H1 (cell line): Measurements from ENCODE around the gene STARD3. TPM values are rescaled to one million over a fixed set of nuclear protein-coding genes. Genes with fewer than 3 reads are reported as not detected.

Experiments
- CTCF ChIA-PET: fragments of 300-600 bp; sonication (Branson Sonifier 250); formaldehyde crosslinking; loops from one replicate; lab custom pipeline; 2021; ENCODE audit not compliant: partially characterized antibody; lab: Charles Lee
- POLR2A ChIA-PET: fragments of 300-600 bp; sonication (Branson Sonifier 250); formaldehyde crosslinking; loops from one replicate; lab custom pipeline; 2021; ENCODE audit warnings: inconsistent platforms; ENCODE audit not compliant: partially characterized antibody; lab: Charles Lee
- DNase-seq, 2 experiments: peaks; one replicate each; pipeline versions ENCODE4 v3.0.0 to v3.0.0-alpha.2; 2010 to 2022; ENCODE audit warnings: low spot score in 2 of 2, low read depth in 1 of 2, mixed read lengths in 1 of 2
- FAIRE-seq: peaks from 2 replicates; lab custom pipeline; 2011; peaks lifted over from hg19 to GRCh38; lab: Jason Lieb, UNC
- H2AFZ ChIP-seq: 2 replicates; pipeline ENCODE4 v1.8.1; 2012; ENCODE audit warnings: low read length, inconsistent platforms
- H2AK5ac ChIP-seq: 2 replicates; pipeline ENCODE4 v1.6.1; 2013; ENCODE audit warnings: low read depth, low read length
- H2BK120ac ChIP-seq: replicated peaks from 2 replicates; pipeline ENCODE3; 2013; ENCODE audit warnings: low read depth, low read length, inconsistent platforms
- H2BK12ac ChIP-seq: 2 replicates; pipeline ENCODE4 v1.6.1; 2013; ENCODE audit warnings: low read depth, low read length
- H2BK15ac ChIP-seq: 2 replicates; pipeline ENCODE4 v1.6.1; 2013; ENCODE audit warnings: low read length
- H2BK20ac ChIP-seq: 2 replicates; pipeline ENCODE4 v1.6.1; 2013; ENCODE audit warnings: low read length
- H2BK5ac ChIP-seq: 2 replicates; pipeline ENCODE4 v1.6.1; 2013; ENCODE audit warnings: low read depth, low read length
- H3K14ac ChIP-seq: 2 replicates; pipeline ENCODE4 v1.6.1; 2013; ENCODE audit warnings: inconsistent platforms; ENCODE audit not compliant: insufficient read length
- H3K18ac ChIP-seq: 2 replicates; pipeline ENCODE4 v1.6.1; 2013; ENCODE audit warnings: low read length; ENCODE audit errors: extremely low read depth
- H3K23ac ChIP-seq: 2 replicates; pipeline ENCODE4 v1.6.1; 2013; ENCODE audit warnings: inconsistent platforms; ENCODE audit not compliant: insufficient read length
- H3K23me2 ChIP-seq: 2 replicates; pipeline ENCODE4 v1.6.1; 2013; ENCODE audit warnings: low read depth, low read length
- H3K27ac ChIP-seq: 2 replicates; pipeline ENCODE4 v1.6.1; 2011; ENCODE audit warnings: low read depth, low read length, inconsistent platforms
- H3K27me3 ChIP-seq, 4 experiments: replicated peaks in 1 of 4; 1 replicate in 1 of 4; 2 replicates in 3 of 4; pipeline versions ENCODE4 v1.6.1 to v1.8.1; 2011 to 2013; ENCODE audit warnings: low read length in 3 of 4, mild to moderate bottlenecking in 3 of 4, inconsistent platforms in 2 of 4, mixed read lengths in 2 of 4, moderate library complexity in 1 of 4; ENCODE audit not compliant: control insufficient read depth in 3 of 4, insufficient read depth in 3 of 4; ENCODE audit errors: extremely low read depth in 1 of 4
- H3K36me3 ChIP-seq, 4 experiments: 2 replicates each; pipeline versions ENCODE4 v1.6.1 to v1.8.1; 2011 to 2013; ENCODE audit warnings: mild to moderate bottlenecking in 4 of 4, low read length in 3 of 4, moderate library complexity in 2 of 4, control low read depth in 1 of 4, inconsistent platforms in 1 of 4; ENCODE audit not compliant: insufficient read depth in 4 of 4, control insufficient read depth in 2 of 4
- H3K4ac ChIP-seq: replicated peaks from 2 replicates; pipeline ENCODE3; 2013; ENCODE audit warnings: low read length, low read depth, mixed read lengths, inconsistent platforms; ENCODE audit not compliant: insufficient read length
- H3K4me1 ChIP-seq, 4 experiments: replicated peaks in 1 of 4; 1 replicate in 1 of 4; 2 replicates in 3 of 4; pipeline versions ENCODE4 v1.6.1 to v1.8.1; 2011 to 2013; ENCODE audit warnings: low read length in 3 of 4, inconsistent platforms in 2 of 4, mixed read lengths in 1 of 4; ENCODE audit not compliant: insufficient read depth in 4 of 4, control insufficient read depth in 3 of 4
- H3K4me2 ChIP-seq, 2 experiments: 2 replicates each; pipeline versions ENCODE4 v1.6.1 to v1.8.1; 2011 to 2013; ENCODE audit warnings: low read depth in 2 of 2, low read length in 2 of 2, control low read depth in 1 of 2, inconsistent platforms in 1 of 2, mild to moderate bottlenecking in 1 of 2; ENCODE audit not compliant: insufficient read depth in 1 of 2
- H3K4me3 ChIP-seq, 4 experiments: fragments of 200-600, 300-600 bp in 1 of 4; sonication (generic), shearing (Covaris generic), sonication (Bioruptor Twin) in 1 of 4; 2 replicates each; pipeline versions ENCODE4 v1.5.1 to v1.8.1; 2011 to 2016; ENCODE audit warnings: low read length in 4 of 4, low read depth in 3 of 4, control low read depth in 2 of 4, inconsistent platforms in 2 of 4, mild to moderate bottlenecking in 2 of 4, mixed read lengths in 1 of 4, moderate library complexity in 1 of 4; ENCODE audit not compliant: insufficient read depth in 2 of 4; ENCODE audit errors: extremely low read depth in 1 of 4
- H3K56ac ChIP-seq: replicated peaks from 2 replicates; pipeline ENCODE3; 2013; ENCODE audit warnings: low read depth, mild to moderate bottlenecking, mixed read lengths, low read length, inconsistent platforms; ENCODE audit not compliant: insufficient read length
- H3K79me1 ChIP-seq: 2 replicates; pipeline ENCODE4 v1.6.1; 2013; ENCODE audit warnings: low read depth, low read length, control low read depth
- H3K79me2 ChIP-seq, 2 experiments: 2 replicates each; pipeline versions ENCODE4 v1.6.1 to v1.8.1; 2012 to 2013; ENCODE audit warnings: low read length in 2 of 2, mild to moderate bottlenecking in 2 of 2, inconsistent platforms in 1 of 2; ENCODE audit not compliant: insufficient read depth in 2 of 2, control insufficient read depth in 1 of 2
- H3K9ac ChIP-seq, 4 experiments: replicated peaks in 1 of 4; 1 replicate in 1 of 4; 2 replicates in 3 of 4; pipeline versions ENCODE4 v1.6.1 to v1.8.1; 2011 to 2013; ENCODE audit warnings: low read depth in 3 of 4, low read length in 3 of 4, control low read depth in 2 of 4, mild to moderate bottlenecking in 2 of 4, moderate library complexity in 2 of 4, inconsistent platforms in 1 of 4; ENCODE audit errors: extremely low read depth in 1 of 4
- H3K9me3 ChIP-seq, 2 experiments: 2 replicates each; pipeline versions ENCODE4 v1.6.1 to v1.8.1; 2012 to 2013; ENCODE audit warnings: mild to moderate bottlenecking in 2 of 2, moderate library complexity in 2 of 2, control low read depth in 1 of 2, inconsistent platforms in 1 of 2, low read depth in 1 of 2, low read length in 1 of 2, mixed read lengths in 1 of 2; ENCODE audit not compliant: insufficient read depth in 2 of 2
- H4K20me1 ChIP-seq, 2 experiments: replicated peaks in 1 of 2; 2 replicates each; pipeline versions ENCODE3 to v1.8.1; 2011 to 2013; ENCODE audit warnings: inconsistent platforms in 2 of 2, low read length in 2 of 2, mild to moderate bottlenecking in 1 of 2; ENCODE audit not compliant: insufficient read depth in 2 of 2, control insufficient read depth in 1 of 2
- H4K5ac ChIP-seq: 2 replicates; pipeline ENCODE4 v1.6.1; 2013; ENCODE audit warnings: low read length, low read depth, mixed read lengths, inconsistent platforms; ENCODE audit not compliant: insufficient read length
- H4K8ac ChIP-seq: 2 replicates; pipeline ENCODE4 v1.8.0; 2013; ENCODE audit warnings: mild to moderate bottlenecking, moderate library complexity, low read length, inconsistent platforms; ENCODE audit not compliant: insufficient read depth; ENCODE audit errors: extremely low read depth
- H4K91ac ChIP-seq: replicated peaks from 2 replicates; pipeline ENCODE3; 2013; ENCODE audit warnings: low read length, mixed read lengths, inconsistent platforms; ENCODE audit not compliant: insufficient read length
- ATF3 ChIP-seq: IDR thresholded peaks from 2 replicates; pipeline ENCODE4 v1.6.1; 2011; ENCODE audit warnings: low read depth, mild to moderate bottlenecking, low read length; ENCODE audit not compliant: insufficient read depth
- BACH1 ChIP-seq: IDR thresholded peaks from 2 replicates; pipeline ENCODE4 v1.6.1; 2012; ENCODE audit warnings: low read length, improper control_type of control experiment
- E2F6 ChIP-seq: IDR thresholded peaks from 2 replicates; pipeline ENCODE4 v1.6.1; 2012; ENCODE audit warnings: inconsistent platforms
- JUN ChIP-seq: IDR thresholded peaks from 2 replicates; pipeline ENCODE4 v1.6.1; 2011; ENCODE audit warnings: low read depth, mild to moderate bottlenecking, improper control_type of control experiment, low read length
- KDM5A ChIP-seq: fragments of 200-600 bp; IDR thresholded peaks from 2 replicates; pipeline ENCODE4 v1.7.1; 2012; ENCODE audit warnings: mild to moderate bottlenecking, low read length, inconsistent platforms, mixed read lengths
- MAFK ChIP-seq: IDR thresholded peaks from 2 replicates; pipeline ENCODE4 v1.6.1; 2012; ENCODE audit warnings: low read depth, mild to moderate bottlenecking, improper control_type of control experiment, low read length
- NRF1 ChIP-seq: IDR thresholded peaks from 2 replicates; pipeline ENCODE4 v1.6.1; 2011; ENCODE audit warnings: mild to moderate bottlenecking, low read depth, low read length, improper control_type of control experiment
- ZNF274 ChIP-seq: IDR thresholded peaks from 2 replicates; pipeline ENCODE4 v1.7.0; 2012; ENCODE audit warnings: low read length, borderline replicate concordance; ENCODE audit errors: extremely low read depth
- WGBS, 2 experiments: shearing (Covaris generic) in 1 of 2; methylation state at CpG; one replicate each; pipeline versions ENCODE4 v1.1.6 to v1.1.7; 2013 to 2015; ENCODE audit warnings: low lambda C conversion rate in 2 of 2, mixed read lengths in 2 of 2, inconsistent platforms in 1 of 2, low coverage in 1 of 2, missing lambda C conversion rate in 1 of 2; ENCODE audit not compliant: insufficient replicate concordance in 2 of 2, insufficient coverage in 1 of 2, insufficient read length in 1 of 2; ENCODE audit errors: extremely low coverage in 1 of 2, missing lambda C conversion rate in 1 of 2; 5-methylcytosine and 5-hydroxymethylcytosine counted together
- polyA plus RNA-seq, 7 experiments: library from polyadenylated mRNA; depleted of rRNA in 3 of 7; stranded (reverse) in 5 of 7; unstranded in 2 of 7; fragments of >200 nt in 5 of 7; fragments of 200-250 nt in 2 of 7; gene quantifications; 1 replicate in 5 of 7; 2 replicates in 1 of 7; 4 replicates in 1 of 7; pipeline versions ENCODE4 v1.2.1 to v1.2.3, GENCODE V29; 2011 to 2013; ENCODE audit warnings: missing spikeins in 2 of 7, mixed read lengths in 2 of 7
- total RNA-seq: library from RNA; stranded (reverse); fragmentation: NEBNext Ultra II Directional; extraction: Animal tissue kit (Norgen Biotek cat#: 25700); gene quantifications from 2 replicates; pipeline ENCODE4 v1.2.1, GENCODE V29; 2021

The STARD3 gene
- total and polyA plus RNA-seq, 2 of the 8 experiments (the other 6 are each of a cell fraction or from before 2014, with no cell fraction given), result 47.6 to 80.3 TPM

- H2AFZ ChIP-seq, result no peak overlapping the region
- H3K4me3 ChIP-seq, result no peak overlapping the region
- H2BK5ac ChIP-seq, result no peak overlapping the region
- no peak overlapping the region for H2AK5ac ChIP-seq
- H4K8ac ChIP-seq, result no peak overlapping the region
- no peak overlapping the region for H3K27ac ChIP-seq
- no peak overlapping the region for H2BK15ac ChIP-seq
- ChIA-PET POLR2A (interaction anchor here (0.9 to 1.6 kb wide), 3 partner anchors 10 to 30 kb away, joined by 3 to 7 read pairs (median 3); partner anchors contain the start of gene PGAP3), CTCF (interaction anchor here (0.6 to 49.2 kb wide), 6 partner anchors 10 to 108 kb away, joined by 3 to 1885 read pairs (median 8); partner anchors contain the start of genes ERBB2, PGAP3, PNMT and PPP1R1B)
- no peak overlapping the region for H2BK12ac ChIP-seq
- no peak overlapping the region for H3K14ac ChIP-seq
- no peak overlapping the region for H3K4me2 ChIP-seq
- FAIRE-seq (no peak), DNase-seq (no peak)
- peaks cover 0 to 23% (median 17%) of the 10 kb centered on the region in 4 experiments; a peak in 6 of 7 replicates for H3K4me1 ChIP-seq
- no peaks in the 10 kb centered on the region for H3K27me3 ChIP-seq
- 91% methylated on average over 11 of the region's 11 CpGs; no CpG with 5 or more reads in 1 of the 2 experiments for WGBS, 2 experiments
- peaks cover 0 to 9% (median 3%) of the 10 kb centered on the region in 4 experiments; a peak in 3 of 8 replicates for H3K36me3 ChIP-seq
- no peak overlapping the region for H3K9ac ChIP-seq
- H4K20me1 ChIP-seq, result peaks cover 0 to 1% of the 10 kb centered on the region in 2 experiments
- no peak overlapping the region; the same call in 1 of the 2 replicates for H3K18ac ChIP-seq
- 0 out of 2 replicates have a peak, but pooled peaks cover 2% of the 10 kb centered on the region for H3K79me1 ChIP-seq
- H2BK20ac ChIP-seq, result no peak overlapping the region
- H2BK120ac ChIP-seq, result no peak overlapping the region
- H3K4ac ChIP-seq, result no peak overlapping the region
- TF ChIP-seq NRF1 (no peak), ATF3 (no peak), MAFK (no peak), ZNF274 (no peak), BACH1 (no peak), KDM5A (no peak), JUN (no peak), E2F6 (no peak)
- H3K9me3 ChIP-seq, result no peaks in the 10 kb centered on the region
- no peak overlapping the region for H4K91ac ChIP-seq
- H3K56ac ChIP-seq, result no peak overlapping the region
- H3K79me2 ChIP-seq, result 0 out of 4 replicates have a peak, but pooled peaks cover 0 to 2% of the 10 kb centered on the region in 2 experiments
- no peak overlapping the region for H4K5ac ChIP-seq
- H3K23ac ChIP-seq, result no peak overlapping the region
- H3K23me2 ChIP-seq, result no peaks in the 10 kb centered on the region
Observed at GRCh38 chr17:39658346-39658745, 21.4 kb downstream of the STARD3 start.
